Panc1 (cell line): Measurements from ENCODE around the gene CLIC6. TPM values are rescaled to one million over a fixed set of nuclear protein-coding genes. Genes with fewer than 3 reads are reported as not detected.

Experiments
- ATAC-seq: fragments of 200-7000 bp; cut with Tn5 transposase; 2 replicates; pipeline ENCODE4 v1.9.1; 2020; ENCODE audit warnings: mild to moderate bottlenecking, moderate library complexity
- BruUV-seq: library from RNA; stranded (reverse); fragments of 400-500 nt; replicated peaks from 2 replicates; lab custom pipeline; 2021; lab: Mats Ljungman, UMichigan
- CTCF ChIA-PET: fragments of 300-600 bp; sonication (Branson Sonifier 250); formaldehyde crosslinking; loops from one replicate; lab custom pipeline; 2022; ENCODE audit warnings: antibody characterized with exemption; lab: Charles Lee
- POLR2A ChIA-PET: fragments of 300-600 bp; sonication (Branson Sonifier 250); formaldehyde crosslinking; loops from one replicate; lab custom pipeline; 2022; ENCODE audit warnings: antibody characterized with exemption; lab: Charles Lee
- DNase-seq: peaks from one replicate; pipeline ENCODE4 v3.0.0-alpha.2; 2010; ENCODE audit warnings: low read depth, low spot score
- H3K27ac ChIP-seq: 2 replicates; pipeline ENCODE4 v1.5.1; 2011; ENCODE audit warnings: mild to moderate bottlenecking, low read length, inconsistent platforms
- H3K27me3 ChIP-seq: fragments of 200-500 bp; sonication (Bioruptor generic); 2 replicates; pipeline ENCODE4 v1.6.0; 2014; ENCODE audit warnings: low read length, inconsistent platforms; ENCODE audit not compliant: control insufficient read depth, insufficient read depth
- H3K36me3 ChIP-seq: fragments of 200-500 bp; sonication (Bioruptor generic); 2 replicates; pipeline ENCODE4 v1.5.1; 2014; ENCODE audit warnings: inconsistent platforms, mild to moderate bottlenecking, low read length, moderate library complexity; ENCODE audit not compliant: control insufficient read depth, insufficient read depth
- H3K4me1 ChIP-seq: 2 replicates; pipeline ENCODE4 v1.5.1; 2011; ENCODE audit warnings: inconsistent platforms, mild to moderate bottlenecking, low read length, moderate library complexity; ENCODE audit not compliant: control insufficient read depth, insufficient read depth
- H3K4me3 ChIP-seq, 2 experiments: 2 replicates each; pipeline ENCODE4 v1.5.1; 2011 to 2012; ENCODE audit warnings: low read depth in 2 of 2, low read length in 2 of 2, mild to moderate bottlenecking in 2 of 2, inconsistent platforms in 1 of 2, moderate library complexity in 1 of 2
- H3K9me3 ChIP-seq: fragments of 200-500 bp; sonication (Bioruptor generic); 2 replicates; pipeline ENCODE4 v1.5.1; 2014; ENCODE audit warnings: low read depth, mild to moderate bottlenecking, inconsistent platforms, low read length, moderate library complexity; ENCODE audit not compliant: control insufficient read depth, insufficient read depth
- POLR2AphosphoS5 ChIP-seq: IDR thresholded peaks from 2 replicates; pipeline ENCODE4 v1.6.1; 2012; ENCODE audit warnings: mild to moderate bottlenecking, low read depth, low read length, moderate library complexity
- SIN3A ChIP-seq: IDR thresholded peaks from 2 replicates; pipeline ENCODE4 v1.6.1; 2012; ENCODE audit warnings: low read depth, mild to moderate bottlenecking, low read length, moderate library complexity, borderline replicate concordance; ENCODE audit not compliant: insufficient read depth
- TCF7L2 ChIP-seq: IDR thresholded peaks from 2 replicates; pipeline ENCODE4 v1.6.1; 2011; ENCODE audit warnings: mild to moderate bottlenecking, low read depth, low read length, inconsistent platforms
- in situ Hi-C: cut with HindIII; loops from 2 replicates; pipeline ENCODE4 v1.10.0; 2016; ENCODE audit warnings: low sequenced_read_pairs, low pct_unique_long_range_greater_than_20kb
- intact Hi-C: fragments of 100-400 bp; cut with micrococcal nuclease; formaldehyde crosslinking; loops from one replicate; pipeline ENCODE4 v1.10.0; 2022; ENCODE audit not compliant: unreplicated experiment
- total RNA-seq: library from RNA; stranded (reverse); gene quantifications from one replicate; pipeline ENCODE4 v1.2.1, GENCODE V29; 2021; ENCODE audit not compliant: unreplicated experiment
- TF ChIP-seq, protein P1 (sequence below), 2 experiments: IDR thresholded peaks; 2 replicates each; pipeline ENCODE4 v1.6.1; 2011 to 2012; ENCODE audit warnings: low read depth in 2 of 2, control low read depth in 1 of 2, low read length in 1 of 2, mild to moderate bottlenecking in 1 of 2, moderate library complexity in 1 of 2; ENCODE audit not compliant: insufficient read depth in 1 of 2
- TF ChIP-seq, protein P2 (sequence below): fragments of 450-650 bp; IDR thresholded peaks from 2 replicates; pipeline ENCODE4 v1.5.1; 2017; ENCODE audit warnings: mild to moderate bottlenecking

The CLIC6 gene
- total RNA-seq, 1 experiment from 2014 or later: 0.05 TPM

DNA sequence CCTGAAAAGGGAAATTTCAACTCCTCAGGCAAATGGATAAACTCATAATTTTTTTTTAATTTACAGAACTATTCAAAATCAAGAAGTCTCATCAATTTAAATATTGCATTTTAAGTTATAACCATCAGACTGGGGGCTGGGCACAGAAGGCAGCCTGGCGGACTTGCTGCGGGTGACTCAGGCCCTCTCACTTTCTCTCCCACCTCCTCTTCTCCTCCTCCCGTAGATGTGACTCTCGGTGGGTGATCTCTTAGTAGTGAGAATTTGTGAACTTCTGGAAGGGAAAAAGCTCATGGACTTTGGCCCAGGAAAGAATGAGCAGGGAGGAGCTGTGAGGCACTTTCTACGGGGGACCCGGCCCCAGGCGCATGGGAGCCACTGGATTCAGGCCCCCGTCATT is 32.9 kb downstream of the CLIC6 start:
- in situ Hi-C loops (no loop called here), intact Hi-C loops (no loop called here)
- no peak overlapping the region for H3K4me3 ChIP-seq
- no peak for ATAC-seq
- BruUV-seq: no TSS peak
- no peaks in the 10 kb centered on the region for H3K9me3 ChIP-seq
- DNase-seq: no peak
- no peak overlapping the region for H3K27ac ChIP-seq
- TF ChIP-seq, protein P1, sequence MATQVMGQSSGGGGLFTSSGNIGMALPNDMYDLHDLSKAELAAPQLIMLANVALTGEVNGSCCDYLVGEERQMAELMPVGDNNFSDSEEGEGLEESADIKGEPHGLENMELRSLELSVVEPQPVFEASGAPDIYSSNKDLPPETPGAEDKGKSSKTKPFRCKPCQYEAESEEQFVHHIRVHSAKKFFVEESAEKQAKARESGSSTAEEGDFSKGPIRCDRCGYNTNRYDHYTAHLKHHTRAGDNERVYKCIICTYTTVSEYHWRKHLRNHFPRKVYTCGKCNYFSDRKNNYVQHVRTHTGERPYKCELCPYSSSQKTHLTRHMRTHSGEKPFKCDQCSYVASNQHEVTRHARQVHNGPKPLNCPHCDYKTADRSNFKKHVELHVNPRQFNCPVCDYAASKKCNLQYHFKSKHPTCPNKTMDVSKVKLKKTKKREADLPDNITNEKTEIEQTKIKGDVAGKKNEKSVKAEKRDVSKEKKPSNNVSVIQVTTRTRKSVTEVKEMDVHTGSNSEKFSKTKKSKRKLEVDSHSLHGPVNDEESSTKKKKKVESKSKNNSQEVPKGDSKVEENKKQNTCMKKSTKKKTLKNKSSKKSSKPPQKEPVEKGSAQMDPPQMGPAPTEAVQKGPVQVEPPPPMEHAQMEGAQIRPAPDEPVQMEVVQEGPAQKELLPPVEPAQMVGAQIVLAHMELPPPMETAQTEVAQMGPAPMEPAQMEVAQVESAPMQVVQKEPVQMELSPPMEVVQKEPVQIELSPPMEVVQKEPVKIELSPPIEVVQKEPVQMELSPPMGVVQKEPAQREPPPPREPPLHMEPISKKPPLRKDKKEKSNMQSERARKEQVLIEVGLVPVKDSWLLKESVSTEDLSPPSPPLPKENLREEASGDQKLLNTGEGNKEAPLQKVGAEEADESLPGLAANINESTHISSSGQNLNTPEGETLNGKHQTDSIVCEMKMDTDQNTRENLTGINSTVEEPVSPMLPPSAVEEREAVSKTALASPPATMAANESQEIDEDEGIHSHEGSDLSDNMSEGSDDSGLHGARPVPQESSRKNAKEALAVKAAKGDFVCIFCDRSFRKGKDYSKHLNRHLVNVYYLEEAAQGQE (IDR thresholded peaks at IDR 0.05; ENCODE audit: insufficient read depth in 1 of 2, low read depth in 2 of 2, low read length in 1 of 2): no peak
- TF ChIP-seq, protein P2, sequence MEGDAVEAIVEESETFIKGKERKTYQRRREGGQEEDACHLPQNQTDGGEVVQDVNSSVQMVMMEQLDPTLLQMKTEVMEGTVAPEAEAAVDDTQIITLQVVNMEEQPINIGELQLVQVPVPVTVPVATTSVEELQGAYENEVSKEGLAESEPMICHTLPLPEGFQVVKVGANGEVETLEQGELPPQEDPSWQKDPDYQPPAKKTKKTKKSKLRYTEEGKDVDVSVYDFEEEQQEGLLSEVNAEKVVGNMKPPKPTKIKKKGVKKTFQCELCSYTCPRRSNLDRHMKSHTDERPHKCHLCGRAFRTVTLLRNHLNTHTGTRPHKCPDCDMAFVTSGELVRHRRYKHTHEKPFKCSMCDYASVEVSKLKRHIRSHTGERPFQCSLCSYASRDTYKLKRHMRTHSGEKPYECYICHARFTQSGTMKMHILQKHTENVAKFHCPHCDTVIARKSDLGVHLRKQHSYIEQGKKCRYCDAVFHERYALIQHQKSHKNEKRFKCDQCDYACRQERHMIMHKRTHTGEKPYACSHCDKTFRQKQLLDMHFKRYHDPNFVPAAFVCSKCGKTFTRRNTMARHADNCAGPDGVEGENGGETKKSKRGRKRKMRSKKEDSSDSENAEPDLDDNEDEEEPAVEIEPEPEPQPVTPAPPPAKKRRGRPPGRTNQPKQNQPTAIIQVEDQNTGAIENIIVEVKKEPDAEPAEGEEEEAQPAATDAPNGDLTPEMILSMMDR: no peak
- TF ChIP-seq TCF7L2: no peak
- ChIA-PET CTCF (no interaction called here), POLR2A (no interaction called here)
- no peaks in the 10 kb centered on the region for H3K36me3 ChIP-seq
- H3K4me1 ChIP-seq: no peaks in the 10 kb centered on the region
- H3K27me3 ChIP-seq: peaks cover 7% of the 10 kb centered on the region

- ChIA-PET CTCF (no interaction called here), POLR2A (no interaction called here)
- Histone ChIP-seq H3K9me3 (no peaks in the 10 kb centered on the region), H3K27me3 (peaks cover 7% of the 10 kb centered on the region), H3K27ac (no peak overlapping the region), H3K4me1 (no peaks in the 10 kb centered on the region), H3K36me3 (no peaks in the 10 kb centered on the region), H3K4me3 (no peak overlapping the region)
- in situ Hi-C loops: no loop called here
- ATAC-seq (no peak), DNase-seq (no peak)
- TF ChIP-seq, protein P1 (IDR thresholded peaks at IDR 0.05; ENCODE audit: insufficient read depth in 1 of 2, low read depth in 2 of 2, low read length in 1 of 2): no peak
- TF ChIP-seq POLR2AphosphoS5 (no peak), SIN3A (no peak), TCF7L2 (no peak)
- TF ChIP-seq, protein P2: no peak
- intact Hi-C loops: no loop called here
- BruUV-seq: no TSS peak
Measured at GRCh38 chr21:34702341-34703170, 33.8 kb downstream of the CLIC6 start.
